Hepatic stellate cell (primary cell): ENCODE measurements around the gene TMEM54.

Source experiments
- DNase-seq: peaks from one replicate; pipeline ENCODE4 v3.0.0; 2011; ENCODE audit warnings: low spot score

The TMEM54 gene

DNA sequence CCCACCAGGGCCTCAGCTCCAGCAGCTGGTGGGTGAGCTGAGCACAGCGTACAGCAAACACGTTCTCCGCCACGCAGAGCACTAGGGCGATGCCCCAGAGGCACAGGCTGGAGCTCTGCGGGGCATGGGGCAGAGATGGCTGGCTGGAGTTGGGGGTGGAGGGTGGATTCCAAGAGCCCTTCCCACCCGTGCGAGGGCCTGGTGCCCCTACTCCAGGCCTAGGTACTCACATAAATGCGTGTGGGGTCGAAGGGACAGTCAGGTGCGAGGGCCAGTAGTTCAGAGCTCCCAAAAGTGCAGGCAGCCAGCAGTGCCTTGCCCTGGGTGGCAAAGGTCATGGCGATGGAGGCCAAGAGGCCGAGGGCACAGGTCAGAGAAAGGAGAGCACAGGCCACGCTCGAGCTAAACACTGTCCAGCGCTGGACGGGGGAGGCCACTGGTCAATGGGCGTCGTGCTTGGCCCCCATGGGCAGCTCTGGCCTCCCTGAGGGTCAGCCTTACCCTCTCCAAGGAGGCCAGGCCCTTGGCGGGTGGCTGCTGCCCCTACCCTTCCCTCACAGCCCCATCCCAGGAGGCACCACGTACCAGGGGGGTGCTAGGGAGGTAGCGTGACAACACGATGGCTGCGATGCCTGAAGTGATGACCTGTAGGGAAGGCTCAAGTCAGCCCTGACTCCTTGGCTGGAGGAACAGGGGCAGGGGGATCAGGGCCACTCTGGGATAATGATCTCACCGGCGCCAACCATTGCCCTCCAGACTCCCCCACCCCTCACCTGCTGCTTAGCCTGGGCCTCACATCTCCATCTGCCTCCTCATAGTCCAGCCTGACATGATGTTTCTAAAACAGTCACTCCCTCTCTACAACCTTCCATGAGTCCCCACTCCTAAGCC lies 5.6 kb downstream of the TMEM54 start:
- DNase-seq = no peak

DNA sequence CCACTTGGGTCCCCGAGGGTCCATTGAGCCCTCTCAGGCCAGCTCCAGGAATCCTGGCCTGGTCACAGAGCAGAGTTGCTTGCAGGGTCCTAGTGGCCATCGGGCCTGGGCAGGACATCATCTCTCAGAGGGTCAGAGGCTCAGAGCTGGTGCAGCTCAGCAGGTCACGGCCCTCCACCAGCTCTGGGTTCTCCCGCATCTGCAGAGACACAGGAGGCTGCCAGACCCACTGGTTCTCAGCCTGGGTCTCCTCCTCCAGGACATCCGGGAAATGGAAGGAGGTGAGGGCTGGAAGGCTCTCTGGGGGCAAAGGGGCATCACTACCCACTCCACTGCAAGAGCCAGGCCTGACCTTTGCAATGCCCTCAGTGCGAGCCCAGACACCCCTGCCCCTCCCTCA lies 6.5 kb downstream of the TMEM54 start:
- DNase-seq = no peak

GRCh38 chr1:32894019-32894600 lies 7.1 kb downstream of the TMEM54 start:
- DNase-seq = no peak

- DNase-seq = no peak
Observed at GRCh38 chr1:32893198-32894018, 7.8 kb downstream of the TMEM54 start.

DNA sequence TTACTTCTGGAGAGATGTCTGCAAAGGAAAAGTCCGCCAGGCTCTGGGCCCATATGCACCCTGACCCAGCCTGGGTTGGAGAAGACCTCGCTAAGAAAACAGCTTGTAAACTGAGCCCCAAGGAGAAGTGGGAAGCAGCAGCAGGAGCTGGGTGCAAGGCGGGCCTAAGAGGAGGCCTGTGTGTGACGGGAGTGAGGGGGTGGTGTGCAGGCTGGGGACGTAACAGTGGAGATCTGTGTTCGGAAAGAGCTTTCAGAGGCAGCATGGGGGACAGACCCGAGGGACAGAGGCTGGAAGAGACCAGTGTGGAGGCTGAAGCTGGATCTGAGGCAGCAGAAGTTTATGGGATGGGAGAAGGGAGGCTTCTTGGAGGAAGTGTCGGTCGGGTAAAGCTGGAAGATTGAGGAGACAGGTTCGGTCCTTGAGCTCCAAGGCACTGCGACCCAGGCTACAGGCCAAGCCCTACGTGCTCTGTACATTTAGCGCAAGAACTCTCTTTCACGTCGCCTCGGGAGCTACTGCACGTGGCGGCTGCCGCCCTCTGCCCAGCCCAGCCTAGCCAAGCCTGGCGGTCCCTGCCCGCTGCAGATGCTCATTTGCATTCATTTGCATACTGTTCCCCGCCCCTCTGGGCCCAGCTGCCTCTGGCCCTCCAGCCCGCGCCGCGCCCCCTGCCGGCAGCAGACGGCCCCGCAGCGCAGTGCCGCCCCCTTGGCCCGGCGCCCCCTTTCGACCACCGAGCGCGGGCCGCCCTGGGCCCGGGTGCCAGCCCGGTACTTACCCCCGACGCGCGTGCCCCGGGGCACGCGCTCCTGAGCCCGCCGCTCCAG lies 8.6 kb downstream of the TMEM54 start:
- peak; percentile 75 for DNase-seq

DNA sequence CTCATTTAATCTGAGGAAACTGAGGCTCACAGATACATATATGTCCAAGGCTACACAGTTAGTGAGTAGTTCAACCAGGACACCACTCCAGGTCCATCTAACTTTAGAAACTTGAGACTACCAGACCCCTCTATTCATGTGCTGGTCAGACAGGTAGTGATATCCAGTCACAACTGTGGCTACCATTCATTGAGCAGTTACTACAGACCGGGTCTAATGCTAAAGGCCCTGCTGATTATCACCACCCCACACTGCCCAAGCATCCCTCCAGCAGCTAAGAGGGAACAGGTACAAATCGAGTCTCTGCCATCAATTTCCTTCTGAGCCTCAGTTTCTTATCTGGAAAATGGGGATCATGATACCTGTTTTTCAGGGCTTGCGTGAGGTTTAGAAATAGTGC lies 9.6 kb downstream of the TMEM54 start:
- no peak for DNase-seq

DNA sequence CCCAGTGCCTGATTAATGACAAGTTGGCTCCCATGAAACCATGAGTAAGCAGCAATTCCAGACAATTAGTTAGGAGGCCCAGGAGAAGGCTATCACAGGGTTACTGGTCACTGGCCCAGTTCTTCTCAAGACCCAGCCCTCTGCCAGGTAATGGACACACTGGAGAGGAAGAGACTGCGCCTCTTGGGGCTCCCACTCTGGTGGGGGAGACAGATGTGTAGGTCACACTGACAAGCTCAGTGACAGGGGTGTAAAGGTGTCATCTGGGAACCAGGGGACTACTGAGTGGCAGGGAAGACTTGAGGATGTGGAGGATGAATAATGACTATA lies 10.0 kb downstream of the TMEM54 start:
- no peak for DNase-seq

- DNase-seq = no peak
Observed at GRCh38 chr1:32890516-32891240, 10.5 kb downstream of the TMEM54 start.

DNA sequence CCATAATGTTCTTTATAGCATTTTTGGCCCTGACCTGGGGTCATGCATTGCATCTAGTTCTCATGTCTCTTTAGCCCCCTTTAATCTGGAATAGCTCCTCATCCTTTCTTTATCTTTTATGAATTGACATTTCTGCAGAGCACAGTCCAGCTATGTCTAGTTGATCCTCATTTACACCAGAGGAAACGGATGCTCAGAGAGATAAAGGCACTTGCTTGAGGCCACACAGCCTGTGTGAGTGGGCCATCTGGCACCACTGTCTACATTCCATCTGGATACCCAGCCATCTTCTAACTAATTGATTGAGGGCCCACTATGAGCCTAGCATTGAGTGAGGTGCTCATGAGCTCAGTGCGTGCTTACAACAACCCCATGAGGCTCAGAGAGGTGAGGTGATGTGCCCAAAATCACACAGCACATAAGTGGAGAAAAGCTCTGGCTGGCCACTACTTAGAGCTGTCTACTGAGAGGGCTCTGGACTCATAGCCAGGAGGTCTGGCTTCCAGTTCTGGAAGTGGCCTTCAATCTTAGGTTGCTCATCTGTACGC lies 11.4 kb downstream of the TMEM54 start:
- no peak for DNase-seq

- no peak for DNase-seq
Observed at GRCh38 chr1:32888677-32889420, 12.3 kb downstream of the TMEM54 start.

GRCh38 chr1:32888134-32888533 lies 13.1 kb downstream of the TMEM54 start:
- DNase-seq = no peak

DNA sequence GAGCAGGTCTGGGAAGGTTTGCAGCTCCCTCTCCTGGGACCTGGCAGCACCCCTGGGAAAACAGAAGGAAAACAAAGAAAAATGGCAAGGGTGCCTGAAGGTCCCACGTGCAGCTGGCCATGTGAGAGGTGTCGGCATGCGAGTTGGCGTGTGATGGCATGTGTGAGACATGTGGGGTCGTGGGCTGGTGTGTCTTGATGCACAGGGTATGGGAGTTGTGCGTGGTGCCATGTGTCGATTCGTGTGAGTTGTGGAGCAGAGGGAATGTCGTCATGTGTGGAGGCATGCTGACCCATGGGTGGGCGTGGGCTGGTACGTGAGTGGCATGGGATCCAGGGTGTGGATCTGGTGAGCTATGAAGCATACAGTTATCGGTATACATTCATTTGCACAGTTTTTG lies 13.6 kb downstream of the TMEM54 start:
- DNase-seq = no peak

GRCh38 chr1:32886828-32887414 lies 14.3 kb downstream of the TMEM54 start:
- DNase-seq = no peak

DNA sequence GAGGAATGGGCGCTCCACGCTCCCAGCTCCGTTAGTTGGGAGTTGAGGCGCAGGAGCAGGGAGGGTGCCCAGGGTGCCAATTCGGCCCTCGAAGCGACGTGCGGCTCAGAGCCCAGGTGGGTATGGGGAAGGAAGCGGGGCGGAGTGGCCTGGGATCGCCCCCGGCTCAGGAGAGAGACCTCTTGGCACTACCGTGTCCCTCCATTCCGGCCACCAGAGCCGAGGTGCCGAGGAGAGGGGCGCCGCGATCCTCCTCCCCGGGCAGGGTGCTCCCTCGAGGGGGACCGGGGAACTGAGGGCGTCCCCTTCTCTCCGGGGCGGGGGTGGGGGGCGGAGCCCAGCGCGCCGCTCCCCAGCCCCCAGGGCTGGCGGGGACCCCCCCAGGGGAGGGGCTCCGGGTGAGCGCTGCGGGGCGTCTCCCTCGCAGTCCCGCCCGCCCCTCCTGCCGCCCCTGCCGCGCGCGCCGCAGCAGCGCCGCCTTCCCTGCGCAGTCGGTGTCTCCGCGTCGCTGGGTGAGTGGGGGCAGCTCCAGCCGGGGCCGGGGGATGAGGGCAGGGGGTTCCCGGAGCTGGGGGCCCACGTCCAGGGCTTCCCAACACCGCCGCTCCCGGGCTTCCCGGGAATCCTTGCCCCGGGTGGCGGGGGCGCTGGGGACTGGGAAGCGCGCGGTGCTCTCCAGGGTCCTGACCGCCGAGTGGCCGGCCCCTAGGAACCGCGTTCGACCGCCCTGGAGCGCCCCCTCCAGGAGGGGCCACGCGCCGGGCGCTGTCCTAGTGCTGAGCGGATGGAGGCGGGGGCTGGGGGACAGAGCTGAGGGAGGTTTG lies 15.0 kb downstream of the TMEM54 start, which contains the start of gene HPCA:
TSS of gene HPCA (plus strand) at position 488 of the 824 bp plus-strand sequence. CDS start 2,408 bp downstream, outside the sequence.
- peak; percentile 83 for DNase-seq

DNA sequence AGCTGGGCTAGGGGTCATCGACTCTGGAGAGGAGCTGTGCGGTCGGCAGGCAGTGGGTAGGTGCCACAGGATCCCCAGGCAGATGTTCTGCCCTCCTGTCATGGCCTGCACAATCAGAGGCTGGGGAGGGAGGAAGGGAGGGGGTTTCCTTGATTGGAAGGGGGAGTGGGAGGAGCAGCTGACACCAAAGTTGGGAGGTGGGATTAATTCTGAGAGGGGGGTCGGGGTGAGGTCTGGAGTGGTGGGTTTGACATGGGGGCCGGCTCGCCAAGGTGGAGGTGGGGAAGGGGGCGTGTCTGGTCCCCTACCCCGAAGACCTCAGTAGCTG lies 15.5 kb downstream of the TMEM54 start:
- no peak for DNase-seq

DNA sequence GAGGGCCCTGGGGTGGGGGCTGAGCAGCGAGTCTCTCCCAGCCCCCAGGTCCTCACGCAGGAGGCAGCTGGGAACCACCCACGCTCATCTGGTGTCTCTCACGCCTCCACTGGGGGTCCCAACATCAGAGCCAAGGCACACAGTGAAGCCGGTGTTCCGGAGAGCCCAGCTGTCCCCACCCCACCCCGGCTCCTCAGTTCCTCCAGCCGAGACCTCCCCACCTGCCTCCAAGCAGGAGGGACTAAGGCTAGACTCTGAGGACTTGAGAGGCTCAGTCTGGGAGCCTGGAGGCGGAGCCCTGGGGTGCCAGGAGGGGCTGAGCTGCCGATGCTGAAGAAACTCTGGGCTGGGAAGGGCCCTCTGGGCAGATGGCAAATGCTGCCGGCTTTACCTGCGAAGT lies 16.5 kb downstream of the TMEM54 start:
- no peak for DNase-seq

DNA sequence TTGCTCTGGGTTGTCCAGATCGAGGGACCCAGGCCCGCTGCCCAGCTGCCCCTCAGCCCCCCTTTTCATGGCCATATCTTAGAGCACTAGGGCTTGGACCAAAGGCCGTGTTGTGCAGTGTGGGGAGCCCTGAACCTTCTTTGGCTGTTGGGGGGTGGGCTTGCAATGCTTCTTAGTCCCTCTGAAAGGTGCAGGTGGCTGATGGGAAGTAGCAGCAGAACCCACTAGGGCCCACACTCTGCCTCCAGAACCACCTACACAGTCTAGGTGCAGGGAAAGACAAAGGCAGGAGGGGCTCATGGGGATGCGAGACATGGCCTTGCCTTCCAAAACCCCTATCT lies 17.2 kb downstream of the TMEM54 start:
- DNase-seq = no peak

- no peak for DNase-seq
Observed at GRCh38 chr1:32883338-32884031, 17.7 kb downstream of the TMEM54 start.
